ENCODE measurements around the gene PHGDH.

DNA sequence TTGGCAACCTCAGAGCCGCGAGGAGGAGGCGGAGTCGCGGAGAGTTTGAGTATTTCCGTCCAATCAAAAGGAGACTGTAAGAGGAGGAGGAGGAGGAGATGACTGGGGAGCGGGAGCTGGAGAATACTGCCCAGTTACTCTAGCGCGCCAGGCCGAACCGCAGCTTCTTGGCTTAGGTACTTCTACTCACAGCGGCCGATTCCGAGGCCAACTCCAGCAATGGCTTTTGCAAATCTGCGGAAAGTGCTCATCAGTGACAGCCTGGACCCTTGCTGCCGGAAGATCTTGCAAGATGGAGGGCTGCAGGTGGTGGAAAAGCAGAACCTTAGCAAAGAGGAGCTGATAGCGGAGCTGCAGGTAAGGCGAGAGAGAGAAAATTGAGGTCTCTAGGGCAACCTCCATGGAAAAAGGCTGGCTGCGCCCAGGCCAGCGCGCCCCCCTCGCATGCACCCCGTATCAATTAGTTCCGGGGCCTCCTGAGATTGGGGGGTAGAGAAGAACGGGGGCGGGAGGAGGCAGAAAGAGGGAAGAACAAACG is at the start of gene PHGDH:
- TF ChIP-seq EZH2 (IDR thresholded peaks at IDR 0.05; ENCODE audit: low read depth): no peak
- TF ChIP-seq, protein P1, sequence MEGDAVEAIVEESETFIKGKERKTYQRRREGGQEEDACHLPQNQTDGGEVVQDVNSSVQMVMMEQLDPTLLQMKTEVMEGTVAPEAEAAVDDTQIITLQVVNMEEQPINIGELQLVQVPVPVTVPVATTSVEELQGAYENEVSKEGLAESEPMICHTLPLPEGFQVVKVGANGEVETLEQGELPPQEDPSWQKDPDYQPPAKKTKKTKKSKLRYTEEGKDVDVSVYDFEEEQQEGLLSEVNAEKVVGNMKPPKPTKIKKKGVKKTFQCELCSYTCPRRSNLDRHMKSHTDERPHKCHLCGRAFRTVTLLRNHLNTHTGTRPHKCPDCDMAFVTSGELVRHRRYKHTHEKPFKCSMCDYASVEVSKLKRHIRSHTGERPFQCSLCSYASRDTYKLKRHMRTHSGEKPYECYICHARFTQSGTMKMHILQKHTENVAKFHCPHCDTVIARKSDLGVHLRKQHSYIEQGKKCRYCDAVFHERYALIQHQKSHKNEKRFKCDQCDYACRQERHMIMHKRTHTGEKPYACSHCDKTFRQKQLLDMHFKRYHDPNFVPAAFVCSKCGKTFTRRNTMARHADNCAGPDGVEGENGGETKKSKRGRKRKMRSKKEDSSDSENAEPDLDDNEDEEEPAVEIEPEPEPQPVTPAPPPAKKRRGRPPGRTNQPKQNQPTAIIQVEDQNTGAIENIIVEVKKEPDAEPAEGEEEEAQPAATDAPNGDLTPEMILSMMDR (conservative IDR thresholded peaks at IDR 0.05): no peak
